ENCODE data around the gene HSD17B11. TPM values are rescaled to one million over a fixed set of nuclear protein-coding genes. Genes with fewer than 3 reads are reported as not detected.
"Not testable (repeated sequence)": the region's sequence is repeated elsewhere in the genome, so short reads cannot be mapped to it uniquely, and the experiment has no call there.

Gene HSD17B11
- total RNA-seq, 1 donor from 2014 or later: 21.8 TPM

- Mint-ChIP-seq H3K27me3 (ENCODE audit: unreplicated experiment) (peaks cover 34% of the 10 kb centered on the region), H3K4me1 (ENCODE audit: unreplicated experiment) (no peaks in the 10 kb centered on the region), H3K27ac (ENCODE audit: unreplicated experiment) (no peak overlapping the region), H3K4me3 (ENCODE audit: unreplicated experiment) (no peak overlapping the region), H3K9me3 (ENCODE audit: unreplicated experiment) (peaks cover 3% of the 10 kb centered on the region), H3K36me3 (ENCODE audit: unreplicated experiment) (no peaks in the 10 kb centered on the region)
- DNase-seq (ENCODE audit: extremely low spot score, unreplicated experiment): no peak
- TF ChIP-seq, protein P1, sequence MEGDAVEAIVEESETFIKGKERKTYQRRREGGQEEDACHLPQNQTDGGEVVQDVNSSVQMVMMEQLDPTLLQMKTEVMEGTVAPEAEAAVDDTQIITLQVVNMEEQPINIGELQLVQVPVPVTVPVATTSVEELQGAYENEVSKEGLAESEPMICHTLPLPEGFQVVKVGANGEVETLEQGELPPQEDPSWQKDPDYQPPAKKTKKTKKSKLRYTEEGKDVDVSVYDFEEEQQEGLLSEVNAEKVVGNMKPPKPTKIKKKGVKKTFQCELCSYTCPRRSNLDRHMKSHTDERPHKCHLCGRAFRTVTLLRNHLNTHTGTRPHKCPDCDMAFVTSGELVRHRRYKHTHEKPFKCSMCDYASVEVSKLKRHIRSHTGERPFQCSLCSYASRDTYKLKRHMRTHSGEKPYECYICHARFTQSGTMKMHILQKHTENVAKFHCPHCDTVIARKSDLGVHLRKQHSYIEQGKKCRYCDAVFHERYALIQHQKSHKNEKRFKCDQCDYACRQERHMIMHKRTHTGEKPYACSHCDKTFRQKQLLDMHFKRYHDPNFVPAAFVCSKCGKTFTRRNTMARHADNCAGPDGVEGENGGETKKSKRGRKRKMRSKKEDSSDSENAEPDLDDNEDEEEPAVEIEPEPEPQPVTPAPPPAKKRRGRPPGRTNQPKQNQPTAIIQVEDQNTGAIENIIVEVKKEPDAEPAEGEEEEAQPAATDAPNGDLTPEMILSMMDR (IDR thresholded peaks at IDR 0.05): no peak
These were observed 19.7 kb upstream of the HSD17B11 start for GRCh38 chr4:87410679-87411078.

GRCh38 chr4:87410157-87410556 is 19.2 kb upstream of the HSD17B11 start:
- H3K9me3 Mint-ChIP-seq (ENCODE audit: unreplicated experiment): peaks cover 3% of the 10 kb centered on the region
- no peak for DNase-seq (ENCODE audit: extremely low spot score, unreplicated experiment)
- TF ChIP-seq, protein P1 (IDR thresholded peaks at IDR 0.05): no peak
- no peak overlapping the region for H3K27ac Mint-ChIP-seq (ENCODE audit: unreplicated experiment)
- H3K4me1 Mint-ChIP-seq (ENCODE audit: unreplicated experiment): no peaks in the 10 kb centered on the region
- no peaks in the 10 kb centered on the region for H3K36me3 Mint-ChIP-seq (ENCODE audit: unreplicated experiment)
- peaks cover 34% of the 10 kb centered on the region for H3K27me3 Mint-ChIP-seq (ENCODE audit: unreplicated experiment)
- no peak overlapping the region for H3K4me3 Mint-ChIP-seq (ENCODE audit: unreplicated experiment)

GRCh38 chr4:87409420-87409939 is 18.5 kb upstream of the HSD17B11 start:
- peaks cover 34% of the 10 kb centered on the region for H3K27me3 Mint-ChIP-seq (ENCODE audit: unreplicated experiment)
- H3K27ac Mint-ChIP-seq (ENCODE audit: unreplicated experiment): no peak overlapping the region
- TF ChIP-seq, protein P1 (IDR thresholded peaks at IDR 0.05): no peak
- H3K4me3 Mint-ChIP-seq (ENCODE audit: unreplicated experiment): no peak overlapping the region
- peaks cover 3% of the 10 kb centered on the region for H3K9me3 Mint-ChIP-seq (ENCODE audit: unreplicated experiment)
- no peaks in the 10 kb centered on the region for H3K36me3 Mint-ChIP-seq (ENCODE audit: unreplicated experiment)
- no peaks in the 10 kb centered on the region for H3K4me1 Mint-ChIP-seq (ENCODE audit: unreplicated experiment)
- no peak for DNase-seq (ENCODE audit: extremely low spot score, unreplicated experiment)

DNA sequence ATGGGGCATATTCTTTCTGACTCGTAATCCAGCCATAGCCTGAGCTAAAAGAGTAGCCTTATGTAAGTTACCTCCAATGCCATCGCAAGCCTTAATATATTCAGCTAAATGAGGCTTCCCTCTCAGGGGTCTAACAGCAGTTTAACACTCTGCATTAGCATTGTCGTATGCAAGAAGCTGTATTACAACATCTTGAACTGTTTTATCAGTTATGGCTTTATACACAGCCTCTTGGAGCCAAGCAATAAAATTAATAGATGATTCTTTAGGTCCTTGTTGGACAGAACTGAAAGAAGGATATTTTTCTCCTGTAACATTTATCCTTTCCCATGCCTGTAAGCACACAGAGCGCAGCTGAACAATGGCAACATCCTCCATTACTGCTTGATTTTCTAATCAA is 15.9 kb upstream of the HSD17B11 start:
- not testable (repeated sequence) for H3K36me3 Mint-ChIP-seq (ENCODE audit: unreplicated experiment); H3K9me3 Mint-ChIP-seq (ENCODE audit: unreplicated experiment); DNase-seq (ENCODE audit: extremely low spot score, unreplicated experiment); H3K27ac Mint-ChIP-seq (ENCODE audit: unreplicated experiment); H3K4me1 Mint-ChIP-seq (ENCODE audit: unreplicated experiment); H3K4me3 Mint-ChIP-seq (ENCODE audit: unreplicated experiment)
- peaks cover 34% of the 10 kb centered on the region for H3K27me3 Mint-ChIP-seq (ENCODE audit: unreplicated experiment)

- Mint-ChIP-seq H3K9me3 (ENCODE audit: unreplicated experiment) (peaks cover 6% of the 10 kb centered on the region), H3K36me3 (ENCODE audit: unreplicated experiment) (no peaks in the 10 kb centered on the region)
- TF ChIP-seq, protein P1 (IDR thresholded peaks at IDR 0.05): no peak
These were observed 15.5 kb upstream of the HSD17B11 start for GRCh38 chr4:87406462-87406861.

More at GRCh38 chr4:87406462-87406861, 15.5 kb upstream of the HSD17B11 start:
- H3K4me3 Mint-ChIP-seq (ENCODE audit: unreplicated experiment): no peak overlapping the region
- H3K27ac Mint-ChIP-seq (ENCODE audit: unreplicated experiment): no peak overlapping the region
- no peaks in the 10 kb centered on the region for H3K4me1 Mint-ChIP-seq (ENCODE audit: unreplicated experiment)
- H3K27me3 Mint-ChIP-seq (ENCODE audit: unreplicated experiment): peaks cover 34% of the 10 kb centered on the region
- DNase-seq (ENCODE audit: extremely low spot score, unreplicated experiment): no peak
